Smooth muscle cell (in vitro differentiated cells): Measurements from ENCODE around the gene ACTR6. TPM values are rescaled to one million over a fixed set of nuclear protein-coding genes. Genes with fewer than 3 reads are reported as not detected.

ENCODE experiments used
- DNase-seq: peaks from one replicate; lab custom pipeline; 2025; ENCODE audit not compliant: unreplicated experiment; lab: John Stamatoyannopoulos, UW
- H2AFZ ChIP-seq: fragments of 200-600 bp; sonication (generic); 2 replicates; pipeline ENCODE4 v1.6.0; 2016; ENCODE audit warnings: antibody characterized with exemption, low read depth, mild to moderate bottlenecking
- H3F3A ChIP-seq: fragments of 200-600 bp; sonication (generic); 2 replicates; pipeline ENCODE4 v1.6.0; 2017; ENCODE audit warnings: antibody characterized with exemption, low read depth
- H3K27ac ChIP-seq: fragments of 200-600 bp; sonication (generic); 2 replicates; pipeline ENCODE4 v1.5.1; 2016; ENCODE audit warnings: low read depth, mild to moderate bottlenecking
- H3K27me3 ChIP-seq: fragments of 200-600 bp; sonication (generic); 2 replicates; pipeline ENCODE4 v1.6.1; 2016; ENCODE audit warnings: low read depth, mild to moderate bottlenecking
- H3K36me3 ChIP-seq: fragments of 200-600 bp; sonication (generic); 2 replicates; pipeline ENCODE4 v1.5.1; 2016; ENCODE audit warnings: low read depth
- H3K4me1 ChIP-seq: fragments of 200-600 bp; sonication (generic); 2 replicates; pipeline ENCODE4 v1.5.1; 2016; ENCODE audit warnings: low read depth
- H3K4me2 ChIP-seq: fragments of 200-600 bp; sonication (generic); 2 replicates; pipeline ENCODE4 v1.6.0; 2016; ENCODE audit warnings: mild to moderate bottlenecking
- H3K4me3 ChIP-seq: fragments of 200-600 bp; sonication (generic); 2 replicates; pipeline ENCODE4 v1.5.1; 2016; ENCODE audit warnings: mild to moderate bottlenecking
- H3K79me2 ChIP-seq: fragments of 200-600 bp; sonication (generic); 2 replicates; pipeline ENCODE4 v1.6.0; 2016; ENCODE audit warnings: low read depth, mild to moderate bottlenecking
- H3K9ac ChIP-seq: fragments of 200-600 bp; sonication (generic); 2 replicates; pipeline ENCODE4 v1.6.0; 2016; ENCODE audit warnings: low read depth
- H3K9me3 ChIP-seq: fragments of 200-600 bp; sonication (generic); replicated peaks from 2 replicates; pipeline ENCODE4 v1.5.1; 2016; ENCODE audit warnings: low read depth
- H4K20me1 ChIP-seq: fragments of 200-600 bp; sonication (generic); 2 replicates; pipeline ENCODE4 v1.6.0; 2016; ENCODE audit warnings: low read depth
- WGBS: methylation state at CpG from one replicate; pipeline ENCODE4 v1.1.7; 2016; ENCODE audit warnings: low lambda C conversion rate; 5-methylcytosine and 5-hydroxymethylcytosine counted together
- polyA plus RNA-seq: library from polyadenylated mRNA; unstranded; fragments of >200 nt; fragmentation: Nextera tagmentation; extraction: Ambion mirVana; gene quantifications from 2 replicates; pipeline ENCODE4 v1.2.1, GENCODE V29; 2016
- total RNA-seq: library from RNA; depleted of rRNA; stranded (reverse); fragments of >200 nt; gene quantifications from 2 replicates; pipeline ENCODE4 v1.2.3, GENCODE V29; 2014
- TF ChIP-seq, protein P1 (sequence below): fragments of 200-600 bp; sonication (generic); IDR thresholded peaks from 2 replicates; pipeline ENCODE4 v1.5.1; 2017; ENCODE audit warnings: borderline replicate concordance, mild to moderate bottlenecking, antibody characterized with exemption; ENCODE audit not compliant: insufficient read depth, poor library complexity, severe bottlenecking

Gene ACTR6
- total and polyA plus RNA-seq, 2 experiments from 2014 or later: 21.7 to 27.3 TPM

DNA sequence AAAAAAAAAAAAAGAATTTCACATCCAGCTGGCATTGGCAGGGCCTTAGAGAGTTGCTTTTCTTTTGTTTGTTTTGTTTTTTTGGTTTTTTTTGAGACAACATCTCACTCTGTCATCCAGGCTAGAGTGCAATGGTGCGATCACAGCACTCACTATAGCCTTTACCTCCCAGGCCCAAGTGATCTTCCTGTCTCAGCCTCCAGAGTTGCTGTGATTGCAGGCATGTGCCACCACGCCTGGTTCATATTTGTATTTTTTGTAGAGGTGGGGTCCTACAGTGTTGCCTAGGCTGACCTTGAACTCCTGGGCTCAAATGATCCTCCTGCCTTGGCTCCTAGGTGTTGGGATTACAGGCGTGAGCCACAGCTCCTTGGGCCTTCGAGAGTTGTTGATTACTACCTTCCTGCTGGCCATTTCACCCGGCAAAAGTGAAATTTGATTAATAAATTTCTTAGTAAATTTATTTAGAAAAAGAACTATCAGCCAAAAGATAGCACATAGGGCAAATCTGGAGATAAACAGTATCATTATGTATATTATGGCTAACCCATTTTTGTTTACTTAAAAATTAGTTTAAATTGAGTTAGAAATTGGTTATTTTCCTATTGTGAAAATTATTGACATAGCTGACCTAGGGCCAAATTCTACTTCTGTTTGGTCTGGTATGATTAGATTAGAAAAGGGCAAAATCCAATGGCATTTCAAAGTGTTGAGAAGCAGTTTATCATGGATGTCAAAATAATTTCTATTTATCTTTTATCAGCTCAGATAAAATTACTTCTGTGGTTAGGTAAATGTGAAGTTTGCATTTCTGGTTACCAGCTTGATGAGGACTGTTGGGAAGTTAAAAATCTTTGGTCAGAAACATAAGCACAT lies 12.6 kb downstream of the ACTR6 start:
- WGBS: 99% methylated on average over 5 of the region's 5 CpGs
- Histone ChIP-seq H3K79me2 (no peaks in the 10 kb centered on the region), H3K9me3 (no peaks in the 10 kb centered on the region), H3K9ac (no peak overlapping the region), H2AFZ (no peak overlapping the region), H3K4me3 (no peak overlapping the region), H3K27ac (no peak overlapping the region), H3F3A (no peaks in the 10 kb centered on the region), H4K20me1 (no peaks in the 10 kb centered on the region), H3K27me3 (no peaks in the 10 kb centered on the region), H3K4me2 (no peak overlapping the region), H3K36me3 (peaks cover 10% of the 10 kb centered on the region), H3K4me1 (no peaks in the 10 kb centered on the region)
- no peak for DNase-seq
- TF ChIP-seq, protein P1, sequence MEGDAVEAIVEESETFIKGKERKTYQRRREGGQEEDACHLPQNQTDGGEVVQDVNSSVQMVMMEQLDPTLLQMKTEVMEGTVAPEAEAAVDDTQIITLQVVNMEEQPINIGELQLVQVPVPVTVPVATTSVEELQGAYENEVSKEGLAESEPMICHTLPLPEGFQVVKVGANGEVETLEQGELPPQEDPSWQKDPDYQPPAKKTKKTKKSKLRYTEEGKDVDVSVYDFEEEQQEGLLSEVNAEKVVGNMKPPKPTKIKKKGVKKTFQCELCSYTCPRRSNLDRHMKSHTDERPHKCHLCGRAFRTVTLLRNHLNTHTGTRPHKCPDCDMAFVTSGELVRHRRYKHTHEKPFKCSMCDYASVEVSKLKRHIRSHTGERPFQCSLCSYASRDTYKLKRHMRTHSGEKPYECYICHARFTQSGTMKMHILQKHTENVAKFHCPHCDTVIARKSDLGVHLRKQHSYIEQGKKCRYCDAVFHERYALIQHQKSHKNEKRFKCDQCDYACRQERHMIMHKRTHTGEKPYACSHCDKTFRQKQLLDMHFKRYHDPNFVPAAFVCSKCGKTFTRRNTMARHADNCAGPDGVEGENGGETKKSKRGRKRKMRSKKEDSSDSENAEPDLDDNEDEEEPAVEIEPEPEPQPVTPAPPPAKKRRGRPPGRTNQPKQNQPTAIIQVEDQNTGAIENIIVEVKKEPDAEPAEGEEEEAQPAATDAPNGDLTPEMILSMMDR: no peak

DNA sequence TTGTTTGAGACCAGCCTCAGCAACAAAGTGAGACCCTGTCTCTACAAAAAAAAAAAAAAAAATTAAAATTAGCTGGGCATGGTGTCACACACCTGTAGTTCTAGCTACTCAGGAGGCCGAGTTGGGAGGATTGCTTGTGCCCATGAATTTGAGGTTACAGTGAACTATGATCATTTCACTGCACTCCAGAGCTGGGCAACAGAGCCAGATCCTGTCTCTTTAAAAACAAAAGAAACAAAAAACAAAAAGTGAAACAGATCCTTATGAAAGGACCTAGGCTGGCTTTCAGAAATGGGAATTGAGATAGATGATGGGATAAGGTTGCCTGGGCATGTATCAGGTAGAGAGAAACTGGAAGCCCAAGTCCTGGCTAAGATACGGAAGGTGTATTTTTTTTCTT lies 13.9 kb downstream of the ACTR6 start:
- peaks cover 15% of the 10 kb centered on the region for H3K36me3 ChIP-seq

DNA sequence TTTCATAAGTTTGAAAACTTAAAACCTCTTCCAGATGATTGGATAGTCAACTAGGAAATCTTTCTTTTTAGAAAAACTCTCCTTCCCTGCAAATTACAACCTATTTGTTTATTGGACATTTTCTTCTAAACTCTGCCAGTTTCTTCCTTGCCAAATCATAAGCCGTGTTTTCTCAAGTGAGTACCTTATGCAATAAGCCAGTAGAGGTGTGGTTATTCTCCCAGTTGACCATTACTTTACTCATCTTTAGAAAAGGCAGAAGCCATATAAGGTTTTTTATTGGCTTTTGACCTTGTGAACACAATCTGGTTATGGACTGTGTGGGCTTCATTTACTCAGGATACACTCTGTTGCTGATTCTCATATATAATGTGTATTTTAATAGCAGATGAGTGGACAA lies 14.6 kb downstream of the ACTR6 start:
- H3F3A ChIP-seq: no peaks in the 10 kb centered on the region
- H4K20me1 ChIP-seq: no peaks in the 10 kb centered on the region
- H3K4me1 ChIP-seq: no peaks in the 10 kb centered on the region
- H2AFZ ChIP-seq: no peak overlapping the region
- DNase-seq: no peak
- 90% methylated on average over 1 of the region's 1 CpG for WGBS
- no peak overlapping the region for H3K4me2 ChIP-seq
- H3K27ac ChIP-seq: no peak overlapping the region
- H3K4me3 ChIP-seq: no peak overlapping the region
- no peak overlapping the region for H3K9ac ChIP-seq
- H3K79me2 ChIP-seq: no peaks in the 10 kb centered on the region
- H3K36me3 ChIP-seq: peaks cover 20% of the 10 kb centered on the region
- H3K27me3 ChIP-seq: no peaks in the 10 kb centered on the region
- no peaks in the 10 kb centered on the region for H3K9me3 ChIP-seq
- TF ChIP-seq, protein P1: no peak

More for the DNA sequence above, 13.9 kb downstream of the ACTR6 start:
- Histone ChIP-seq H3K27ac (no peak overlapping the region), H3K79me2 (no peaks in the 10 kb centered on the region), H3K4me3 (no peak overlapping the region), H3F3A (no peaks in the 10 kb centered on the region), H3K27me3 (no peaks in the 10 kb centered on the region), H4K20me1 (no peaks in the 10 kb centered on the region), H3K9me3 (no peaks in the 10 kb centered on the region), H3K4me1 (no peaks in the 10 kb centered on the region), H2AFZ (no peak overlapping the region), H3K4me2 (no peak overlapping the region), H3K9ac (no peak overlapping the region)
- no peak for DNase-seq
- WGBS: 99% methylated on average over 2 of the region's 2 CpGs
- TF ChIP-seq, protein P1: no peak

DNA sequence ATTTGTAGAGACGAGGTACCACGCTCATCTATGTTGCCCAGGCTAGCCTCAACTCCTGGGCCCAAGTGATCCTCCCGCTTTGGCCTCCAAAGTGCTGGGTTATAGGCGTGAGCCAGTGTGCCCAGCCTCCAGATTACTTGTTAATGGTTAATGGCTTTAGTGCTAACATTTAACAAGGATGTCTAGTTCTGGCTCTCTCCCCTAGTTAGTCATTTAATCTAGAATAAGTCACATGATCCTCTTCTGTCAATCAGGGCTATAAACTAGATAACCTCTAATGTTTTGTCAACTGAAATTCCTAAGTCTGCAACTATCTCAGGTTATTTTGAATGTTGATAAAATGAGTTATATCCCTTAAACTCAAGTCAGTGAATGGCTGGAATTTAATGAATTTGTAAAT lies 15.7 kb downstream of the ACTR6 start:
- H3K4me3 ChIP-seq: no peak overlapping the region
- H3K27me3 ChIP-seq: no peaks in the 10 kb centered on the region
- peaks cover 22% of the 10 kb centered on the region for H3K36me3 ChIP-seq
- H3K79me2 ChIP-seq: no peaks in the 10 kb centered on the region
- no peak overlapping the region for H3K4me2 ChIP-seq
- DNase-seq: no peak
- no peak overlapping the region for H2AFZ ChIP-seq
- H3K9ac ChIP-seq: no peak overlapping the region
- H4K20me1 ChIP-seq: no peaks in the 10 kb centered on the region
- H3K9me3 ChIP-seq: no peaks in the 10 kb centered on the region
- 94% methylated on average over 4 of the region's 4 CpGs for WGBS
- H3K4me1 ChIP-seq: no peaks in the 10 kb centered on the region
- H3K27ac ChIP-seq: no peak overlapping the region
- TF ChIP-seq, protein P1: no peak
- H3F3A ChIP-seq: no peaks in the 10 kb centered on the region
